ENCODE results near the gene IL1R2.
A peak's percentile ranks its signal among the peaks of the same experiment; 100 is the strongest.

The IL1R2 gene

DNA sequence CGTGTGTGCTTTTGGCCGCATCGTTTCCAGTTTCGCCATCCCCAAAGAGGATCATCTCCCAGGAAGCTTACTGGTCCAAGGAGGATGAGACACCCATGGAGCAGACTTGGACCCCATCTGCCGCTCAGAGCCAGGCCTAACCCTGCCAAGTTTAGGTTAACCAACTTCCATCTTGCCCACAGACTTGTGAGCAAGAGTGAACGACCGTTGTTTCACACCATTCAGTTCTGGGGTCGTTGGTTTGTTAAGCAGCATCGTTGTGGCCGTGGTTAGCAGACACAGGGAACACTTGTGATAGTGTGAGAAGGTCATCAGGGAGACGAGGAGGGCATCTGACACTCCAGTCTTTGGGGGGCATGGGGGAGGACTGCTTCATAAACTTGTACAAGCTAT, 15.1 kb downstream of the IL1R2 start:
- H3K27ac ChIP-seq (ENCODE audit: low read length), result no peak overlapping the region
- no peaks in the 10 kb centered on the region for H3K9me3 ChIP-seq (ENCODE audit: insufficient read depth, low read length)
- H3K9ac ChIP-seq (ENCODE audit: low read length), result no peak overlapping the region
- TF ChIP-seq, protein P1, sequence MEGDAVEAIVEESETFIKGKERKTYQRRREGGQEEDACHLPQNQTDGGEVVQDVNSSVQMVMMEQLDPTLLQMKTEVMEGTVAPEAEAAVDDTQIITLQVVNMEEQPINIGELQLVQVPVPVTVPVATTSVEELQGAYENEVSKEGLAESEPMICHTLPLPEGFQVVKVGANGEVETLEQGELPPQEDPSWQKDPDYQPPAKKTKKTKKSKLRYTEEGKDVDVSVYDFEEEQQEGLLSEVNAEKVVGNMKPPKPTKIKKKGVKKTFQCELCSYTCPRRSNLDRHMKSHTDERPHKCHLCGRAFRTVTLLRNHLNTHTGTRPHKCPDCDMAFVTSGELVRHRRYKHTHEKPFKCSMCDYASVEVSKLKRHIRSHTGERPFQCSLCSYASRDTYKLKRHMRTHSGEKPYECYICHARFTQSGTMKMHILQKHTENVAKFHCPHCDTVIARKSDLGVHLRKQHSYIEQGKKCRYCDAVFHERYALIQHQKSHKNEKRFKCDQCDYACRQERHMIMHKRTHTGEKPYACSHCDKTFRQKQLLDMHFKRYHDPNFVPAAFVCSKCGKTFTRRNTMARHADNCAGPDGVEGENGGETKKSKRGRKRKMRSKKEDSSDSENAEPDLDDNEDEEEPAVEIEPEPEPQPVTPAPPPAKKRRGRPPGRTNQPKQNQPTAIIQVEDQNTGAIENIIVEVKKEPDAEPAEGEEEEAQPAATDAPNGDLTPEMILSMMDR (IDR thresholded peaks at IDR 0.05; ENCODE audit: low read depth, low read length), result no peak
- TF ChIP-seq EZH2phosphoT487 (IDR thresholded peaks at IDR 0.05; ENCODE audit: low read depth), result no peak
- no peaks in the 10 kb centered on the region for H4K20me1 ChIP-seq (ENCODE audit: insufficient read depth, low read length)
- peak overlapping the region; percentile 62; the same call in 1 of the 2 replicates for H3K4me2 ChIP-seq (ENCODE audit: low read length)
- no peaks in the 10 kb centered on the region for H3K27me3 ChIP-seq (ENCODE audit: low read depth, low read length)
- H3K4me3 ChIP-seq (ENCODE audit: low read length), result no peak overlapping the region
- H3K36me3 ChIP-seq (replicated peaks; ENCODE audit: low read depth, low read length), result peaks cover under 1% of the 10 kb centered on the region
- H3K4me1 ChIP-seq (ENCODE audit: low read length), result peaks cover 72% of the 10 kb centered on the region
- peaks cover 5% of the 10 kb centered on the region for H3K79me2 ChIP-seq (ENCODE audit: low read length)
- no peak overlapping the region for H2AFZ ChIP-seq (ENCODE audit: low read depth, low read length)

DNA sequence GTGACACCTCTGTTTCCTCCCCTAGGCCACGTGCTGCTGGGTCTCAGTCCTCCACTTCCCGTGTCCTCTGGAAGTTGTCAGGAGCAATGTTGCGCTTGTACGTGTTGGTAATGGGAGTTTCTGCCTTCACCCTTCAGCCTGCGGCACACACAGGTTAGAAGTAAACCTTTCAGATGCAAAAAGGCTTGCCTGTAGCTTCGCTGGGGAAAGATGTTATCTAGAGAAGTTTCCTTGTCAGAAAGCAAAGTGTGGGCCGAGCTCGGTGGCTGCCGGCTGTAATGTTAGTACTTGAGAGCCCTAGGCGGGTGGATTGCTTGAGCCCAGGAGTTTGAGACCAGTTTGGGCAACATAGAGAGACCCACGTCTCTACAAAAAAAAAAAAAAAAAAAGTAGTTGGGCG, 16.7 kb downstream of the IL1R2 start:
- Histone ChIP-seq H4K20me1 (ENCODE audit: insufficient read depth, low read length) (no peaks in the 10 kb centered on the region), H3K36me3 (replicated peaks; ENCODE audit: low read depth, low read length) (peaks cover 13% of the 10 kb centered on the region), H3K9ac (ENCODE audit: low read length) (no peak overlapping the region), H2AFZ (ENCODE audit: low read depth, low read length) (no peak overlapping the region), H3K27ac (ENCODE audit: low read length) (no peak overlapping the region), H3K4me2 (ENCODE audit: low read length) (no peak overlapping the region), H3K27me3 (ENCODE audit: low read depth, low read length) (no peaks in the 10 kb centered on the region), H3K9me3 (ENCODE audit: insufficient read depth, low read length) (no peaks in the 10 kb centered on the region), H3K79me2 (ENCODE audit: low read length) (no peaks in the 10 kb centered on the region), H3K4me1 (ENCODE audit: low read length) (peaks cover 76% of the 10 kb centered on the region), H3K4me3 (ENCODE audit: low read length) (no peak overlapping the region)
- TF ChIP-seq, protein P1 (IDR thresholded peaks at IDR 0.05; ENCODE audit: low read depth, low read length), result no peak
- no peak for TF ChIP-seq EZH2phosphoT487 (IDR thresholded peaks at IDR 0.05; ENCODE audit: low read depth)

DNA sequence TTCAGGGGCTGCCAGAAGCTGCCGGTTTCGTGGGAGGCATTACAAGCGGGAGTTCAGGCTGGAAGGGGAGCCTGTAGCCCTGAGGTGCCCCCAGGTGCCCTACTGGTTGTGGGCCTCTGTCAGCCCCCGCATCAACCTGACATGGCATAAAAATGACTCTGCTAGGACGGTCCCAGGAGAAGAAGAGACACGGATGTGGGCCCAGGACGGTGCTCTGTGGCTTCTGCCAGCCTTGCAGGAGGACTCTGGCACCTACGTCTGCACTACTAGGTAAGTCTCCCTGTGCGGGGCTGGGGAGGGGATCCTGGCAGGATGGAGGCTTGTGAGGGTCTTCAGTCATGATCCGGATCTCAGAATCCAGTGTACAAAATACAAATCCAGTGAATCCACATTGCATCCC, 17.8 kb downstream of the IL1R2 start:
- Histone ChIP-seq H3K9ac (ENCODE audit: low read length) (no peak overlapping the region), H3K36me3 (replicated peaks; ENCODE audit: low read depth, low read length) (peaks cover 16% of the 10 kb centered on the region), H3K4me3 (ENCODE audit: low read length) (no peak overlapping the region), H2AFZ (ENCODE audit: low read depth, low read length) (no peak overlapping the region), H3K79me2 (ENCODE audit: low read length) (no peaks in the 10 kb centered on the region), H3K27ac (ENCODE audit: low read length) (peak overlapping the region; percentile 80; the same call in 1 of the 2 replicates), H3K4me1 (ENCODE audit: low read length) (peaks cover 77% of the 10 kb centered on the region), H3K9me3 (ENCODE audit: insufficient read depth, low read length) (no peaks in the 10 kb centered on the region), H3K4me2 (ENCODE audit: low read length) (no peak overlapping the region), H3K27me3 (ENCODE audit: low read depth, low read length) (no peaks in the 10 kb centered on the region), H4K20me1 (ENCODE audit: insufficient read depth, low read length) (no peaks in the 10 kb centered on the region)
- TF ChIP-seq EZH2phosphoT487 (IDR thresholded peaks at IDR 0.05; ENCODE audit: low read depth), result no peak
- TF ChIP-seq, protein P1 (IDR thresholded peaks at IDR 0.05; ENCODE audit: low read depth, low read length), result no peak

DNA sequence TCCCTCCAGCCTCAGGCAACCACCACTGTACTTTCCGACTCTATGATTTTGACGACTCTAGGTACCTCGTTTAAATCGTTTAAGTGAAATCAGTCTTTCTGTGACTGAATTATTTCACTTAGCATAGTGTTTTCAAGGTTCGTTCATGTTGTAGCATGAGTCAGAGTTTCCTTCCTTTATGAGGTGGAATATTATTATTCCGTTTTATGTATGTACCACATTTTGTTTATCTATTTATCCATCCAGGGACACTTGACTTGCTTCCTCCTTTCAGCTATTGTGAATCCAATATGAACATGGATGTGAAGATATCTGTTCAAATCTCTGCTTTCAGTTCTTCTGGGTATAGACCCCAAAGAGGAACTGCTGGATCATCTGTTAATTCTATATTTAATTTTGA, 19.1 kb downstream of the IL1R2 start:
- H3K4me1 ChIP-seq (ENCODE audit: low read length), result peaks cover 63% of the 10 kb centered on the region
- H3K27ac ChIP-seq (ENCODE audit: low read length), result peak overlapping the region; percentile 80
- H3K4me3 ChIP-seq (ENCODE audit: low read length), result peak overlapping the region; percentile 35
- H3K4me2 ChIP-seq (ENCODE audit: low read length), result peak overlapping the region; percentile 66
- TF ChIP-seq, protein P1 (IDR thresholded peaks at IDR 0.05; ENCODE audit: low read depth, low read length), result no peak
- TF ChIP-seq EZH2phosphoT487 (IDR thresholded peaks at IDR 0.05; ENCODE audit: low read depth), result no peak
- no peaks in the 10 kb centered on the region for H3K9me3 ChIP-seq (ENCODE audit: insufficient read depth, low read length)
- H4K20me1 ChIP-seq (ENCODE audit: insufficient read depth, low read length), result no peaks in the 10 kb centered on the region
- peaks cover 16% of the 10 kb centered on the region for H3K36me3 ChIP-seq (replicated peaks; ENCODE audit: low read depth, low read length)
- H3K9ac ChIP-seq (ENCODE audit: low read length), result peak overlapping the region; percentile 18; the same call in 1 of the 2 replicates
- H3K79me2 ChIP-seq (ENCODE audit: low read length), result no peaks in the 10 kb centered on the region
- no peaks in the 10 kb centered on the region for H3K27me3 ChIP-seq (ENCODE audit: low read depth, low read length)
- no peak overlapping the region for H2AFZ ChIP-seq (ENCODE audit: low read depth, low read length)
